Measurements from ENCODE around the gene ATE1. TPM values are rescaled to one million over a fixed set of nuclear protein-coding genes. Genes with fewer than 3 reads are reported as not detected.

Gene ATE1
- total and polyA plus RNA-seq, 2 of the 4 experiments (the other 2 are of a cell fraction): 6.4 to 27.8 TPM

DNA sequence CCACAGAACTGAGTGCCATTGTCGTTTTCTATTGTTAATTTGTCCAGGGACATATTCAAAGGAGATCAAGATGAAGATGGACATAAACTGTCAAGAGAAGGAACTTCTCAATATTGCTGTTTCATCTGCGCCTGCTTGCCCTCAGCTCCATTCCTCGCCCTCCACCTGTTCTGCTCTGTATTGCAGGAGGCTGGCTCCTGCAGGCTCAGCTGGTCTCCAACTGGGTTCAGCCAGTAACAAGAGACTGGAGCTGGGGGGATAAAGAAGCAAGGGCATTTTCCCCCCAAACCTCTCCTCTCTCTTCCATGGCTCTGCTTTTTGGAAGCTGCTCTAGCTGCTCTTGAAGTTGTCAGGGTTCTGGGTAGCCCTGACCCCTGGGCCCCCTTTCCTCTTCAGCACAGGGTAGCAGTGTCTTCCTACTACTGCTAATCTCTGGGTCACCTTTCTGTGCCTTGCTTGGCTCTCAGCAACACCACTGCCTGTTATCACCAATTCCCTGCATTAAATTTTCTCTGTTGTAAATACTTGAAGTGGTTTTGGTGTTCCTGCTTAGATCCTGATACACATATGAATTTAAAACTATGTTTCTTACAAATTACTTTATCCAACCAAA is 180.6 kb downstream of the ATE1 start:
- no peaks in the 10 kb centered on the region for H3K4me1 ChIP-seq (ENCODE audit: control insufficient read depth, insufficient read depth, low read length)
- ChIA-PET POLR2A (ENCODE audit: unreplicated experiment) (no interaction called here), CTCF (no interaction called here)
- H2BK120ac ChIP-seq (ENCODE audit: low read depth, low read length): no peak overlapping the region
- no peaks in the 10 kb centered on the region for H3K27me3 ChIP-seq (ENCODE audit: control insufficient read depth, insufficient read depth, low read length)
- dilution Hi-C loops (cut with HindIII; ENCODE audit: low sequenced_read_pairs, unreplicated experiment): no loop called here
- no peak overlapping the region for H3K18ac ChIP-seq (ENCODE audit: low read depth, low read length)
- TF ChIP-seq, protein P1, sequence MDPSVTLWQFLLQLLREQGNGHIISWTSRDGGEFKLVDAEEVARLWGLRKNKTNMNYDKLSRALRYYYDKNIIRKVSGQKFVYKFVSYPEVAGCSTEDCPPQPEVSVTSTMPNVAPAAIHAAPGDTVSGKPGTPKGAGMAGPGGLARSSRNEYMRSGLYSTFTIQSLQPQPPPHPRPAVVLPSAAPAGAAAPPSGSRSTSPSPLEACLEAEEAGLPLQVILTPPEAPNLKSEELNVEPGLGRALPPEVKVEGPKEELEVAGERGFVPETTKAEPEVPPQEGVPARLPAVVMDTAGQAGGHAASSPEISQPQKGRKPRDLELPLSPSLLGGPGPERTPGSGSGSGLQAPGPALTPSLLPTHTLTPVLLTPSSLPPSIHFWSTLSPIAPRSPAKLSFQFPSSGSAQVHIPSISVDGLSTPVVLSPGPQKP (IDR thresholded peaks at IDR 0.05; ENCODE audit: borderline replicate concordance, low read depth, low read length): no peak
- TF ChIP-seq SMC3 (IDR thresholded peaks at IDR 0.05; ENCODE audit: low read depth, low read length) (no peak), CEBPB (IDR thresholded peaks at IDR 0.05; ENCODE audit: low read depth, low read length) (no peak)
- no CpG with 5 or more reads among the region's 3 CpGs for WGBS, 2 experiments (ENCODE audit: extremely low coverage in 2 of 2, insufficient read length in 1 of 2)
- in situ Hi-C loops (cut with MboI; ENCODE audit: low sequenced_read_pairs): no loop called here
- no peak overlapping the region for H3K9ac ChIP-seq (ENCODE audit: low read depth, low read length)
- no peak overlapping the region for H3K4me3 ChIP-seq (ENCODE audit: insufficient read depth, low read depth, low read length)
- ATAC-seq (ENCODE audit: low read depth) (no peak), DNase-seq (no peak)
- BruUV-seq (replicated peaks): no TSS peak
- 0 out of 2 replicates have a peak, but pooled peaks cover 2% of the 10 kb centered on the region for H3K36me3 ChIP-seq (ENCODE audit: control insufficient read depth, insufficient read depth, low read length)
- intact Hi-C loops (cut with micrococcal nuclease): no loop called here
- no peak overlapping the region for H2AK9ac ChIP-seq (replicated peaks; ENCODE audit: low read depth, low read length, poor library complexity)
- H3K4me2 ChIP-seq (ENCODE audit: low read depth, low read length): no peak overlapping the region
- no peak overlapping the region for H3K23ac ChIP-seq (ENCODE audit: low read depth, low read length)
- no peak overlapping the region for H3K14ac ChIP-seq (replicated peaks; ENCODE audit: low read depth, low read length)
- H3K27ac ChIP-seq (ENCODE audit: insufficient read depth, low read length): no peak overlapping the region
- H4K91ac ChIP-seq (ENCODE audit: insufficient read depth, low read depth, low read length): no peak overlapping the region
- no peak overlapping the region for H4K8ac ChIP-seq (ENCODE audit: low read depth in 2 of 2, low read length in 2 of 2)
- H4K5ac ChIP-seq (ENCODE audit: low read depth, low read length): no peak overlapping the region
- H3K9me1 ChIP-seq (ENCODE audit: insufficient read depth, low read length): no peaks in the 10 kb centered on the region
- no peak overlapping the region for H2AFZ ChIP-seq (replicated peaks; ENCODE audit: low read length, poor library complexity)
- no peaks in the 10 kb centered on the region for H3K9me3 ChIP-seq (ENCODE audit: control insufficient read depth, insufficient read depth, low read length)
- H3K56ac ChIP-seq (ENCODE audit: extremely low read depth, insufficient read depth, low read length): no peak overlapping the region
- H2BK20ac ChIP-seq (ENCODE audit: low read depth, low read length): no peak overlapping the region
- no peak overlapping the region for H2BK5ac ChIP-seq (ENCODE audit: low read depth, low read length, poor library complexity, severe bottlenecking)
- H2BK15ac ChIP-seq (ENCODE audit: low read depth, low read length): no peak overlapping the region
- H2AK5ac ChIP-seq (ENCODE audit: low read depth, low read length): no peak overlapping the region
- H4K20me1 ChIP-seq (ENCODE audit: insufficient read depth, low read length): no peaks in the 10 kb centered on the region
- H3K4ac ChIP-seq (ENCODE audit: low read depth, low read length): no peak overlapping the region
- H3K79me1 ChIP-seq (ENCODE audit: low read depth in 1 of 2, low read length in 2 of 2): no peaks in the 10 kb centered on the region
